ENCODE results near the gene MED8. TPM values are rescaled to one million over a fixed set of nuclear protein-coding genes. Genes with fewer than 3 reads are reported as not detected.

The MED8 gene
- 113 and 119 TPM in 2 replicates for total RNA-seq (2014; rRNA removed; shearing (Covaris generic))

GRCh38 chr1:43389326-43390313 lies at the start of gene MED8, which contains the start of gene SZT2:
MED8 (minus strand) TSS chr1:43389800; CDS start chr1:43389764, 36 bp downstream.
SZT2 (plus strand) TSS chr1:43389899; CDS start chr1:43389969, 70 bp downstream.
- peak; percentile 91 for DNase-seq (ENCODE audit: low spot score)

- DNase-seq (ENCODE audit: low spot score) = no peak
Observed at GRCh38 chr1:43438953-43439581, 49.5 kb upstream of the MED8 start.

GRCh38 chr1:43438576-43438952 lies 49.0 kb upstream of the MED8 start:
- no peak for DNase-seq (ENCODE audit: low spot score)

GRCh38 chr1:43438006-43438405 lies 48.4 kb upstream of the MED8 start:
- DNase-seq (ENCODE audit: low spot score) = no peak

- no peak for DNase-seq (ENCODE audit: low spot score)
Observed at GRCh38 chr1:43437031-43437973, 47.7 kb upstream of the MED8 start.

- no peak for DNase-seq (ENCODE audit: low spot score)
Observed at GRCh38 chr1:43436371-43436770, 46.8 kb upstream of the MED8 start.

- DNase-seq (ENCODE audit: low spot score) = no peak
Observed at GRCh38 chr1:43435146-43436145, 45.8 kb upstream of the MED8 start.

GRCh38 chr1:43434256-43434655 lies 44.7 kb upstream of the MED8 start:
- DNase-seq (ENCODE audit: low spot score) = no peak

GRCh38 chr1:43432907-43433306 lies 43.3 kb upstream of the MED8 start:
- DNase-seq (ENCODE audit: low spot score) = no peak

- DNase-seq (ENCODE audit: low spot score) = no peak
Observed at GRCh38 chr1:43432171-43432860, 42.7 kb upstream of the MED8 start.

- no peak for DNase-seq (ENCODE audit: low spot score)
Observed at GRCh38 chr1:43431676-43432075, 42.1 kb upstream of the MED8 start.

- DNase-seq (ENCODE audit: low spot score) = no peak
Observed at GRCh38 chr1:43430831-43431230, 41.2 kb upstream of the MED8 start.

GRCh38 chr1:43427941-43428340 lies 38.3 kb upstream of the MED8 start:
- DNase-seq (ENCODE audit: low spot score) = no peak

- DNase-seq (ENCODE audit: low spot score) = no peak
Observed at GRCh38 chr1:43427524-43427923, 37.9 kb upstream of the MED8 start.

- DNase-seq (ENCODE audit: low spot score) = no peak
Observed at GRCh38 chr1:43426221-43426620, 36.6 kb upstream of the MED8 start.

- DNase-seq (ENCODE audit: low spot score) = no peak
Observed at GRCh38 chr1:43425045-43425444, 35.4 kb upstream of the MED8 start.

- no peak for DNase-seq (ENCODE audit: low spot score)
Observed at GRCh38 chr1:43423672-43424550, 34.3 kb upstream of the MED8 start.

GRCh38 chr1:43422995-43423671 lies 33.5 kb upstream of the MED8 start:
- no peak for DNase-seq (ENCODE audit: low spot score)
